ENCODE measurements around the gene PRKN. TPM values are rescaled to one million over a fixed set of nuclear protein-coding genes. Genes with fewer than 3 reads are reported as not detected.

Gene PRKN
- total and polyA plus RNA-seq, 5 donors from 2014 or later: 0.24 to 3.7 (median 2.5) TPM

GRCh38 chr6:161417717-161418462, 1309.7 kb downstream of the PRKN start:
- peaks cover 7% of the 10 kb centered on the region for H3K27me3 Mint-ChIP-seq
- H3K36me3 Mint-ChIP-seq: no peaks in the 10 kb centered on the region
- H3K4me3 ChIP-seq (ENCODE audit: low read depth, low read length): no peak overlapping the region
- ATAC-seq (ENCODE audit: low read depth in 2 of 2) (no peak), DNase-seq (no peak)
- no peak overlapping the region for H3K27ac ChIP-seq (ENCODE audit: insufficient read depth, low read length, poor library complexity, severe bottlenecking)
- H3K27me3 ChIP-seq (ENCODE audit: control insufficient read depth, insufficient read depth, low read length): no peaks in the 10 kb centered on the region
- no peak overlapping the region for H3K27ac Mint-ChIP-seq
- H3K4me1 Mint-ChIP-seq: no peaks in the 10 kb centered on the region
- H3K9me3 Mint-ChIP-seq: no peaks in the 10 kb centered on the region
- no peaks in the 10 kb centered on the region for H3K4me1 ChIP-seq (ENCODE audit: control insufficient read depth, insufficient read depth, low read length, poor library complexity, severe bottlenecking)
- no peaks in the 10 kb centered on the region for H3K9me3 ChIP-seq (ENCODE audit: control insufficient read depth in 2 of 2, low read length in 2 of 2)
- no peaks in the 10 kb centered on the region for H3K36me3 ChIP-seq (ENCODE audit: control insufficient read depth, insufficient read depth, low read length)
- no peak overlapping the region for H3K4me3 Mint-ChIP-seq

- no peak overlapping the region for H3K27ac ChIP-seq (ENCODE audit: insufficient read depth, low read length, poor library complexity, severe bottlenecking)
- H3K27ac Mint-ChIP-seq: no peak overlapping the region
- no peak overlapping the region for H3K4me3 ChIP-seq (ENCODE audit: low read depth, low read length)
- no peaks in the 10 kb centered on the region for H3K36me3 Mint-ChIP-seq
- H3K9me3 ChIP-seq (ENCODE audit: control insufficient read depth in 2 of 2, low read length in 2 of 2): no peaks in the 10 kb centered on the region
- H3K4me1 Mint-ChIP-seq: no peaks in the 10 kb centered on the region
- peaks cover 7% of the 10 kb centered on the region for H3K27me3 Mint-ChIP-seq
- no peak overlapping the region for H3K4me3 Mint-ChIP-seq
- H3K4me1 ChIP-seq (ENCODE audit: control insufficient read depth, insufficient read depth, low read length, poor library complexity, severe bottlenecking): no peaks in the 10 kb centered on the region
- no peak for ATAC-seq (ENCODE audit: low read depth in 2 of 2)
- no peaks in the 10 kb centered on the region for H3K36me3 ChIP-seq (ENCODE audit: control insufficient read depth, insufficient read depth, low read length)
- no peaks in the 10 kb centered on the region for H3K9me3 Mint-ChIP-seq
- no peaks in the 10 kb centered on the region for H3K27me3 ChIP-seq (ENCODE audit: control insufficient read depth, insufficient read depth, low read length)
- DNase-seq: no peak
Observed at GRCh38 chr6:161415302-161415855, 1312.2 kb downstream of the PRKN start.

GRCh38 chr6:161414707-161415106, 1312.9 kb downstream of the PRKN start:
- Mint-ChIP-seq H3K4me3 (no peak overlapping the region), H3K36me3 (no peaks in the 10 kb centered on the region), H3K27ac (no peak overlapping the region), H3K9me3 (peaks cover 0 to 2% (median 0%) of the 10 kb centered on the region in 7 donors), H3K4me1 (no peaks in the 10 kb centered on the region), H3K27me3 (peaks cover 7% of the 10 kb centered on the region)
- no peaks in the 10 kb centered on the region for H3K9me3 ChIP-seq (ENCODE audit: control insufficient read depth in 2 of 2, low read length in 2 of 2)
- no peaks in the 10 kb centered on the region for H3K4me1 ChIP-seq (ENCODE audit: control insufficient read depth, insufficient read depth, low read length, poor library complexity, severe bottlenecking)
- H3K27ac ChIP-seq (ENCODE audit: insufficient read depth, low read length, poor library complexity, severe bottlenecking): no peak overlapping the region
- no peaks in the 10 kb centered on the region for H3K36me3 ChIP-seq (ENCODE audit: control insufficient read depth, insufficient read depth, low read length)
- DNase-seq (no peak), ATAC-seq (ENCODE audit: low read depth in 2 of 2) (no peak)
- no peaks in the 10 kb centered on the region for H3K27me3 ChIP-seq (ENCODE audit: control insufficient read depth, insufficient read depth, low read length)
- no peak overlapping the region for H3K4me3 ChIP-seq (ENCODE audit: low read depth, low read length)

GRCh38 chr6:161414180-161414579, 1313.4 kb downstream of the PRKN start:
- Histone ChIP-seq H3K27ac (ENCODE audit: insufficient read depth, low read length, poor library complexity, severe bottlenecking) (no peak overlapping the region), H3K27me3 (ENCODE audit: control insufficient read depth, insufficient read depth, low read length) (no peaks in the 10 kb centered on the region), H3K36me3 (ENCODE audit: control insufficient read depth, insufficient read depth, low read length) (no peaks in the 10 kb centered on the region), H3K9me3 (ENCODE audit: control insufficient read depth in 2 of 2, low read length in 2 of 2) (no peaks in the 10 kb centered on the region), H3K4me1 (ENCODE audit: control insufficient read depth, insufficient read depth, low read length, poor library complexity, severe bottlenecking) (no peaks in the 10 kb centered on the region), H3K4me3 (ENCODE audit: low read depth, low read length) (no peak overlapping the region)
- Mint-ChIP-seq H3K4me1 (no peaks in the 10 kb centered on the region), H3K9me3 (peaks cover 0 to 2% (median 0%) of the 10 kb centered on the region in 7 donors), H3K27ac (no peak overlapping the region), H3K36me3 (no peaks in the 10 kb centered on the region), H3K4me3 (no peak overlapping the region), H3K27me3 (peaks cover 7% of the 10 kb centered on the region)
- DNase-seq (no peak), ATAC-seq (ENCODE audit: low read depth in 2 of 2) (no peak)

- peaks cover 1% of the 10 kb centered on the region for H3K27me3 Mint-ChIP-seq
- H3K36me3 Mint-ChIP-seq: no peaks in the 10 kb centered on the region
- no peak overlapping the region for H3K4me3 Mint-ChIP-seq
- no peaks in the 10 kb centered on the region for H3K4me1 Mint-ChIP-seq
- no peak for DNase-seq
- Histone ChIP-seq H3K27me3 (ENCODE audit: control insufficient read depth, insufficient read depth, low read length) (no peaks in the 10 kb centered on the region), H3K27ac (ENCODE audit: insufficient read depth, low read length, poor library complexity, severe bottlenecking) (no peak overlapping the region), H3K36me3 (ENCODE audit: control insufficient read depth, insufficient read depth, low read length) (no peaks in the 10 kb centered on the region), H3K4me3 (ENCODE audit: low read depth, low read length) (no peak overlapping the region), H3K9me3 (ENCODE audit: control insufficient read depth in 2 of 2, low read length in 2 of 2) (no peaks in the 10 kb centered on the region), H3K4me1 (ENCODE audit: control insufficient read depth, insufficient read depth, low read length, poor library complexity, severe bottlenecking) (no peaks in the 10 kb centered on the region)
- H3K27ac Mint-ChIP-seq: no peak overlapping the region
- no peak for ATAC-seq (ENCODE audit: low read depth in 2 of 2)
- peaks cover 0 to 2% (median 0%) of the 10 kb centered on the region in 7 donors for H3K9me3 Mint-ChIP-seq
Observed at GRCh38 chr6:161413355-161413771, 1314.2 kb downstream of the PRKN start.

GRCh38 chr6:161412795-161413194, 1314.8 kb downstream of the PRKN start:
- Mint-ChIP-seq H3K36me3 (no peaks in the 10 kb centered on the region), H3K27ac (no peak overlapping the region), H3K4me3 (no peak overlapping the region), H3K9me3 (peaks cover 0 to 2% (median 0%) of the 10 kb centered on the region in 7 donors), H3K27me3 (no peaks in the 10 kb centered on the region), H3K4me1 (no peaks in the 10 kb centered on the region)
- H3K36me3 ChIP-seq (ENCODE audit: control insufficient read depth, insufficient read depth, low read length): no peaks in the 10 kb centered on the region
- H3K4me1 ChIP-seq (ENCODE audit: control insufficient read depth, insufficient read depth, low read length, poor library complexity, severe bottlenecking): no peaks in the 10 kb centered on the region
- DNase-seq (no peak), ATAC-seq (ENCODE audit: low read depth in 2 of 2) (no peak)
- H3K27ac ChIP-seq (ENCODE audit: insufficient read depth, low read length, poor library complexity, severe bottlenecking): no peak overlapping the region
- H3K4me3 ChIP-seq (ENCODE audit: low read depth, low read length): no peak overlapping the region
- H3K9me3 ChIP-seq (ENCODE audit: control insufficient read depth in 2 of 2, low read length in 2 of 2): no peaks in the 10 kb centered on the region
- no peaks in the 10 kb centered on the region for H3K27me3 ChIP-seq (ENCODE audit: control insufficient read depth, insufficient read depth, low read length)

GRCh38 chr6:161411265-161411944, 1316.2 kb downstream of the PRKN start:
- H3K27me3 ChIP-seq (ENCODE audit: control insufficient read depth, insufficient read depth, low read length): no peaks in the 10 kb centered on the region
- Mint-ChIP-seq H3K36me3 (no peaks in the 10 kb centered on the region), H3K4me3 (no peak overlapping the region), H3K9me3 (peaks cover 0 to 2% (median 0%) of the 10 kb centered on the region in 7 donors), H3K4me1 (no peaks in the 10 kb centered on the region), H3K27ac (no peak overlapping the region), H3K27me3 (no peaks in the 10 kb centered on the region)
- DNase-seq (no peak), ATAC-seq (ENCODE audit: low read depth in 2 of 2) (no peak)
- no peaks in the 10 kb centered on the region for H3K9me3 ChIP-seq (ENCODE audit: control insufficient read depth in 2 of 2, low read length in 2 of 2)
- no peak overlapping the region for H3K4me3 ChIP-seq (ENCODE audit: low read depth, low read length)
- H3K36me3 ChIP-seq (ENCODE audit: control insufficient read depth, insufficient read depth, low read length): no peaks in the 10 kb centered on the region
- H3K4me1 ChIP-seq (ENCODE audit: control insufficient read depth, insufficient read depth, low read length, poor library complexity, severe bottlenecking): no peaks in the 10 kb centered on the region
- H3K27ac ChIP-seq (ENCODE audit: insufficient read depth, low read length, poor library complexity, severe bottlenecking): no peak overlapping the region
